HepG2 (cell line): ENCODE measurements around the gene STN1.

Experiments
- BHLHE40 ChIP-seq: IDR thresholded peaks from 2 replicates; pipeline ENCODE4 v1.6.1; 2011; ENCODE audit warnings: low read length, improper control_type of control experiment
- MED1 ChIP-seq: sonication (generic); formaldehyde crosslinking; IDR thresholded peaks from 2 replicates; pipeline ENCODE4 v1.4.0; 2020; ENCODE audit warnings: missing genetic modification reagents
- NCOR1 ChIP-seq: fragments of 200-600 bp; sonication (generic); IDR thresholded peaks from 2 replicates; pipeline ENCODE4 v1.7.0; 2017; ENCODE audit warnings: antibody characterized with exemption, low read length, borderline replicate concordance
- RXRA ChIP-seq: sonication (generic); formaldehyde crosslinking; IDR thresholded peaks from 2 replicates; pipeline ENCODE4 v1.5.1; 2020; ENCODE audit warnings: missing genetic modification reagents
- SP1 ChIP-seq, 2 experiments: fragments of 450-650 bp in 1 of 2; sonication (generic) in 1 of 2; formaldehyde crosslinking in 1 of 2; IDR thresholded peaks; 2 replicates each; pipeline versions ENCODE4 v1.4.0 to v1.6.1; 2016 to 2020; ENCODE audit warnings: missing genetic modification reagents in 1 of 2
- ZC3H4 ChIP-seq: sonication (generic); formaldehyde crosslinking; IDR thresholded peaks from 2 replicates; pipeline ENCODE4 v1.4.0; 2020; ENCODE audit warnings: missing genetic modification reagents, borderline replicate concordance
- ZNF501 ChIP-seq: sonication (generic); formaldehyde crosslinking; IDR thresholded peaks from 2 replicates; pipeline ENCODE4 v1.5.1; 2020; ENCODE audit warnings: mild to moderate bottlenecking, moderate library complexity, missing genetic modification reagents
- TF ChIP-seq, protein P1 (sequence below): sonication (generic); formaldehyde crosslinking; IDR thresholded peaks from 2 replicates; pipeline ENCODE4 v1.8.1; 2023; ENCODE audit warnings: mild to moderate bottlenecking, missing genetic modification reagents, borderline replicate concordance
- TF ChIP-seq, protein P2 (sequence below): sonication (generic); formaldehyde crosslinking; IDR thresholded peaks from 2 replicates; pipeline ENCODE4 v1.4.0; 2020; ENCODE audit warnings: missing genetic modification reagents

DNA sequence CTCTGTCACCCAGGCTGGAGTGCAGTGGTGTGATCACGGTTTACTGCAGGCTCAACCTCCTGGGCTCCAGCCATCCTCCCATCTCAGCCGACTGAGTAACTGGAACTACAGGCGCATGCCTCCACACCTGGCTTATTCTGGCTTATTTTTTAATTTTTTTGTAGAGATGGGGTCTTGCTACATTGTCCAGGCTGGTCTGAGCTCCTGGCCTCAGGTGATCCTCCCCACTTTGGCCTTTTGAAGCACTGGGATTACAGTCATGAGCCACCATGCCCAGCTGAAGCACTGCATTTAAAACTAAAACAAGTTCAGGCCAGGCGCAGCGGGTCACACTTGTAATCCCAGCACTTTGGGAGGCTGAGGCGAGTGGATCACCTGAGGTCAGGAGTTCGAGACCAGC, 70.6 kb downstream of the STN1 start:
- TF ChIP-seq, protein P1, sequence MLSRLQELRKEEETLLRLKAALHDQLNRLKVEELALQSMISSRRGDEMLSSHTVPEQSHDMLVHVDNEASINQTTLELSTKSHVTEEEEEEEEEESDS (CRISPR knock-in tag): no peak
- no peak for TF ChIP-seq MED1 (CRISPR knock-in tag)
- no peak for TF ChIP-seq NCOR1
- no peak for TF ChIP-seq BHLHE40
- TF ChIP-seq SP1 (IDR thresholded peaks at IDR 0.05): no peak
- no peak for TF ChIP-seq SP1 (CRISPR knock-in tag; IDR thresholded peaks at IDR 0.05)
- TF ChIP-seq, protein P2, sequence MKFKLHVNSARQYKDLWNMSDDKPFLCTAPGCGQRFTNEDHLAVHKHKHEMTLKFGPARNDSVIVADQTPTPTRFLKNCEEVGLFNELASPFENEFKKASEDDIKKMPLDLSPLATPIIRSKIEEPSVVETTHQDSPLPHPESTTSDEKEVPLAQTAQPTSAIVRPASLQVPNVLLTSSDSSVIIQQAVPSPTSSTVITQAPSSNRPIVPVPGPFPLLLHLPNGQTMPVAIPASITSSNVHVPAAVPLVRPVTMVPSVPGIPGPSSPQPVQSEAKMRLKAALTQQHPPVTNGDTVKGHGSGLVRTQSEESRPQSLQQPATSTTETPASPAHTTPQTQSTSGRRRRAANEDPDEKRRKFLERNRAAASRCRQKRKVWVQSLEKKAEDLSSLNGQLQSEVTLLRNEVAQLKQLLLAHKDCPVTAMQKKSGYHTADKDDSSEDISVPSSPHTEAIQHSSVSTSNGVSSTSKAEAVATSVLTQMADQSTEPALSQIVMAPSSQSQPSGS (CRISPR knock-in tag): no peak
- TF ChIP-seq RXRA (CRISPR knock-in tag): no peak
- TF ChIP-seq ZNF501 (CRISPR knock-in tag): no peak
- TF ChIP-seq ZC3H4 (CRISPR knock-in tag): no peak
